SKM-1 treated with dmso at 0.1 percent for 144 hours (cell line): ENCODE data around the gene CCDC43.
"Not testable (repeated sequence)": the region's sequence is repeated elsewhere in the genome, so short reads cannot be mapped to it uniquely, and the experiment has no call there.

Source experiments
- DNase-seq: peaks from one replicate; lab custom pipeline; 2025; ENCODE audit not compliant: unreplicated experiment; lab: John Stamatoyannopoulos, UW

The CCDC43 gene, protein sequence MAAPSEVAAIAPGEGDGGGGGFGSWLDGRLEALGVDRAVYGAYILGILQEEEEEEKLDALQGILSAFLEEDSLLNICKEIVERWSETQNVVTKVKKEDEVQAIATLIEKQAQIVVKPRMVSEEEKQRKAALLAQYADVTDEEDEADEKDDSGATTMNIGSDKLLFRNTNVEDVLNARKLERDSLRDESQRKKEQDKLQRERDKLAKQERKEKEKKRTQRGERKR

GRCh38 chr17:44689477-44690217 is at the start of gene CCDC43:
TSS of gene CCDC43 (minus strand) at chr17:44689776. CDS start at chr17:44689753, 23 bp downstream.
- DNase-seq: peak; percentile 82

GRCh38 chr17:44738214-44738906 is 48.8 kb upstream of the CCDC43 start:
- no peak for DNase-seq

DNA sequence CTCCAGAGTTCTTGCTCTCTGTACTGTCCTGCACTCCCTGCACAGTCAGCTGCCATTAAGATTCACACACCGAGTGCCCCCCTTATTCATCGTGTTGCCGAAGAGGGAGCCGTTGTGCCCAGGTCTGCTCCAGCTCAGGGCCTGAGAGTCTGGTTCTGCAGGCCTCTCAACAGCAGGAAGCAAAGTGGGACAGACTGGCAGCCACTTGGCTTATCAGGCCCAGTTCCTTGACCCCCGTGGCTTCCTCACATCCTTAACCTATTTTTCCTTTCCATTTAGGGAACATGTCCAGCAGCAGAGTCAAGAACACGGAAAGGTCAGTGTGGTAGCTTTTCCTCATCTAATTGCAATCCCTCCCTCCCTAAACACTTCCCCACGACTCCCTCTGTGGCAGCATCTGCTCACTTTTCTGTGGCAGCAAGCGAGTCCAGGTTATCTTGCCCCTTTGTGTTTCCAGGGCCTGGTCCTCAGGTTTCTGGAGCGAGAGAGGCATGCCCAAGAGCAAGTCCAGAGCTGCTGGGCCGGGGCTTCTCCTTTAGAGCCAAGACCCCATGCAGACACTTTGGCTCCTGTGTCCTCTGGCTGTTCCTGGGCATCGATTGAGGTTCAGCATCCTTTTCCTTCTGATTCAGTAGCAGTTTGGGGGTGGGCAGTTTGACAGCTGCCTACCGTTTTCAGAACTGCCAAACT is 47.1 kb upstream of the CCDC43 start:
- no peak for DNase-seq

GRCh38 chr17:44734272-44734671 is 44.7 kb upstream of the CCDC43 start:
- no peak for DNase-seq

- DNase-seq: no peak
These were observed 44.2 kb upstream of the CCDC43 start for GRCh38 chr17:44733753-44734152.

- DNase-seq: not testable (repeated sequence)
These were observed 36.5 kb upstream of the CCDC43 start for GRCh38 chr17:44726121-44726520.

DNA sequence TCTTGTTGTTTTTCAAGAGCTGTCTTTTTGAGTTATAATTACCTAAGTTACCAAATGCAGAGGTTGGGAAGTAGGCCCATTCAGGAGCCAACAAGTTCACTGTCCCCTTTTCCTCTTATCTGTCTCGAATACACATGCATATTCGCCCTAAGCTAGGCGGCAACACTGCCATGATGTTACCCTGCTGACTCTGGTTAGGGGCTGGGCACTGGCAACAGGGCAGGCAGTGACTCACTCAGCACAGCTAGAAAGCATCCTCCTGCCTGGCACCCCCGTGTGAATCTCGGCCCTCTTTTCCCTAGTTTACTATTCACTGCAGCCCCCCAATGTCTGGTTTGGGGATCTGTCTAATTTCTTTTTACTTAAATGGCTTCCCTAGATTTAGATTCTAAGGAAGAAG is 32.7 kb upstream of the CCDC43 start:
- DNase-seq: no peak

DNA sequence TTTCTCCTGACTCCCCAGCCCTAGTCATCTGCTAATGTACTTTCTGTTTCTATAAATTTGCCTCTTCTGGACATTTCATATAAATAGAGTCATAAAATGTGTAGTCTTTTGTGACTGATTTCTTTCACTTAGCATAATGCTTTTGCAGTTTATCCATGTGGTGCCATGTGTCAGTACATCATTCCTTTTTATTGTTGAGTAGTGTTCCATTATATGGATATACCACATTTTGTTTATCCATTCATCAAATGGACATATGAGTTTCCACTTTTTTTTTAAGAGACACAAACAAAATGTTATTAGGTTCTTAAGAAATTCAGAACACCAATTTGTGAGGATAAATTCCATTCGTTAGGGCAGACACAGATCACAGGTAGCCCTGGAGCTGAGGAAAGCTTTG is 29.9 kb upstream of the CCDC43 start:
- no peak for DNase-seq

GRCh38 chr17:44708401-44709263 is 19.1 kb upstream of the CCDC43 start, which contains the start of gene DBF4B:
TSS of gene DBF4B (plus strand) at chr17:44708665. CDS start at chr17:44708821, 156 bp downstream.
- peak; percentile 80 for DNase-seq

- DNase-seq: no peak
These were observed 18.3 kb upstream of the CCDC43 start for GRCh38 chr17:44707755-44708400.

- DNase-seq: not testable (repeated sequence)
These were observed 10.7 kb upstream of the CCDC43 start for GRCh38 chr17:44700288-44700687.

GRCh38 chr17:44693609-44694008 is 4.0 kb upstream of the CCDC43 start:
- DNase-seq: no peak

DNA sequence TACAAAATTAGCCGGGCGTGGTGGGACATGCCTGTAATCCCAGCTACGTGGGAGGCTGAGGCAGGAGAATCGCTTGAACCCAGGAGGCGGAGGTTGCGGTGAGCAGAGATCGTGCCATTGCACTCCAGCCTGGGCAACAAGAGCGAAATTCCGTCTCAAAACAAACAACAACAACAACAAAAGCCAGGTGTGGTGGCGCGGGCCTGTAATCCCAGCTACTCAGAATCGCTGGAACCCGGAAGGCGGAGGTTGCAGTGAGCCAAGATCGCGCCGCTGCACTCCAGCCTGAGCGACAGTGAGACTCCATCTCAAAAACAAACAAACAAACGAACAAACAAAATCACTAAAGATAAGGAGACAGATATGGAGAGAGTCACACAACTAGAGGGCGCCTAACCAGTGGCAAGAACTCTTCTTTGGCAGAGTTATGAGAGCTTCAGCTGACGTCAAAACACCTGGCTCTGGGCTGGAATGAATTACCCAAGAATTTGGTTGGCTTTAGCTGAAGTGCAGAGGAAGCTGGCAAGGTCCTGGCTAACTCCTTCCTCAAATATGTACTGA is 1.2 kb upstream of the CCDC43 start:
- peak; percentile 53 for DNase-seq

DNA sequence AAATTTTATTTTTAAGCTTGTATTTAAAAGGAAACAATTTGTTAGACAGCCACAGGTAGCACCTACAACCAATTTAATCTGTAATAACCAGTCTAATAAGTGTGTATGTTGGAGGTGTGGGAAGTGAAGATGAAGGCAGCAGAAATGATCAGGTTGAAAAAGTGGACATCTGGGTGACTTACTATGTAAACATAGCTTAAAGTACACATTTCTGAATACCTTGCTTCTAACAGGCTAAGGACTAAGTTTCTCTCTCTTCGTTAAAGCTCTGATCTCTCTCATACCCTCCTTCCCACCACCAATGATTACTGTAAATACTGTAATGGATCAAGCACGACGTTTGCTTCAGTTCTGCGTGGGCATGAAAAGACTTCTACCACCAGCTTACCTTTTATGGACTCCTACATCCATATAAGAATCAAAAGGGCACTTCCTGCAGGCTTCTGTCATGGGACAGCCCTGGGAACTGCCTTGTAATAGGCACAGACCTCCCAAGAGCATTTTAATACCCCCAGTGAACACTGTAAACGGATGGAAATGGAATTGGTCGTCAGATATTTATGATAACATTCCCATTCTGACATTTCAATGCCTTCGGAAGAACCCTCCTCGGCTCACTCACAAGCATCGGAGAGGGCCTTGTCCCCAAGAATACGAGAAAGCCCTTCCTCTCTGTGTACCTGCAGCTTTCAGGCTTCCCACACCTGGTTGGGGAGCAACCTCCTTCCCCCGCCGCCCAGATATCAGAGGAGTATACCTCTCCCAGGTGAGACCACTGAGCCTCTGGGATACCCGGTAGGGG is 700 bp downstream of the CCDC43 start:
- no peak for DNase-seq

- no peak for DNase-seq
These were observed 1.4 kb downstream of the CCDC43 start for GRCh38 chr17:44688200-44688599.

DNA sequence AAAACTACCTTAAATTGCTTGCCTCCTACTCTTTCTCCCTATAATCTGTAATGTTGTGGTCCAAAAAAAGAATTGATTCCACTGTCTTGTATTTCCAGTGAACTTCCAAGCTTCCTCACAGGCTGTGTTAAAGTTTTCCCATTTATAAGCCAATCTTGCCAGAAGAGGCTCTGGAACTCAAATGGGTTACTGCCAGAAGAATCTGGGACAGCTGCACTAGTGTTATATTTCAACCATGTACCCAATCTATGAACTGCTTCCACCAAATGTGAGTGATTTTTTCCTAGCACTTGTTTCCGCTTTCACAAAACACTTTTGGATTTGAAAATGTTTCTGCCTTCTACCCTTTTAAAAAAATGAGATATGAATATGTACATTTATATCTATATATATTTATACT is 1.8 kb downstream of the CCDC43 start:
- no peak for DNase-seq

DNA sequence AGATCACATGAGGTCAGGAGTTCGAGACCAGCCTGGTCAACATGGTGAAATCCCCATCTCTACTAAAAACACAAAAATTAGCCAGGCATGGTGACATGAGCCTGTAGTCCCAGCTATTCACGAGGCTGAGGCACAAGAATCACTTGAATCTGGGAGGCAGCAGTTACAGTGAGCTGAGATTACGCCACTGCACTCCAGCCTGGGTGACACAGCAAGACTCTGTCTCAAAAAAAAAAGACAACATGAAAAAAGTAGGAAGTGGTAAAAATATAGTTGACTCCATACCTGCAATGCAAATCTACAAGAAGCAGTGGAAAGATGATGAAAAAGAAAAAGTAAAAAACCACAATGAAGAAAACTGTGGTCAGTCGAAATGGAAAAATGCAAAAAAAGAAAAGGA is 6.3 kb downstream of the CCDC43 start:
- DNase-seq: peak; percentile 64

DNA sequence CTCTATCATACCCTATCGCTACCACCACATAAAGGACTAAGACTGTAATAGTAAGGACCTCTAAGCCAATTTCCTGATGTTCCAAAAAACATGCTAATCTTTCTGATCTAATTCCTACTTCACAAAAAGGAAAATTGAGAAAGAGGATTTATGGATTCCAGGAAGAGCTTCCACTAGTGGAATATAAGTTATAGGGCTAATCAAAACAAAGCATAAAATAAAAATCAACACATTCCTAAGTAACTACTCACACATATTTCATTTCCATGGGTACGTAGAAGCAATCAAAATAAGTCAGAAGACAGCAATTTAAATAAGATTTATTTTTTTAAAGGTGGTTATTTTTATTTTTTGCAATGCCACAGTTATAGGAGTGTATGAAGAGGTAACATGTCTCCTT is 12.4 kb downstream of the CCDC43 start:
- DNase-seq: no peak

GRCh38 chr17:44673893-44674292 is 15.7 kb downstream of the CCDC43 start:
- no peak for DNase-seq
